Measurements from ENCODE around the gene SFMBT2. TPM values are rescaled to one million over a fixed set of nuclear protein-coding genes. Genes with fewer than 3 reads are reported as not detected.
"Not testable (repeated sequence)": the region's sequence is repeated elsewhere in the genome, so short reads cannot be mapped to it uniquely, and the experiment has no call there.

SFMBT2 gene
- total RNA-seq, 1 experiment from 2014 or later = not detected

DNA sequence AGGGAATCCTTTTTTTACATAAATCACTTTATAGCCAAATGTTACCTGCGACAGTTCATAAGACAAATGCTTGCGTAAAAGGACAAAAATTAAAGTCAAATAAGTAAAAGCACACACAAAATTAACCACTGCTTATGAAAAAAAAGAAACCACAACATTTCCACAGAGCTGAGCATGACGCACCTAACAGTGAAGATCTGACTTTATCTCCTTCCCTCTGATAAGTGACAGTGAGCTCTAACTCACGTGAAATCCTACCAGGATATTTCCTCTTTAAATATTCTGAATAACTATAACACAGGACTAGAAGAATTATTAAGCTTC is 225.5 kb downstream of the SFMBT2 start:
- CTCF ChIA-PET = no interaction called here
- POLR2A ChIA-PET = no interaction called here
- peaks cover 11% of the 10 kb centered on the region for H3K27me3 Mint-ChIP-seq (ENCODE audit: insufficient read depth, unreplicated experiment)
- intact Hi-C loops (cut with micrococcal nuclease; ENCODE audit: unreplicated experiment) = no loop called here
- BruUV-seq (replicated peaks) = no TSS peak
- no peaks in the 10 kb centered on the region for H3K9me3 Mint-ChIP-seq (ENCODE audit: unreplicated experiment)
- H3K4me1 Mint-ChIP-seq (ENCODE audit: low read depth, unreplicated experiment) = peaks cover 5% of the 10 kb centered on the region
- H3K4me3 Mint-ChIP-seq (ENCODE audit: unreplicated experiment) = no peak overlapping the region
- no peak overlapping the region for H3K27ac Mint-ChIP-seq (ENCODE audit: unreplicated experiment)
- Histone ChIP-seq H3K27me3 (replicated peaks; ENCODE audit: control insufficient read depth, insufficient read depth, low read length) (no peaks in the 10 kb centered on the region), H3K4me1 (no peaks in the 10 kb centered on the region), H3K4me3 (ENCODE audit: low read depth, low read length) (no peak overlapping the region), H3K36me3 (ENCODE audit: control insufficient read depth, insufficient read depth, low read length) (no peaks in the 10 kb centered on the region), H3K9me3 (peaks cover 4% of the 10 kb centered on the region)
- TF ChIP-seq, protein P1, sequence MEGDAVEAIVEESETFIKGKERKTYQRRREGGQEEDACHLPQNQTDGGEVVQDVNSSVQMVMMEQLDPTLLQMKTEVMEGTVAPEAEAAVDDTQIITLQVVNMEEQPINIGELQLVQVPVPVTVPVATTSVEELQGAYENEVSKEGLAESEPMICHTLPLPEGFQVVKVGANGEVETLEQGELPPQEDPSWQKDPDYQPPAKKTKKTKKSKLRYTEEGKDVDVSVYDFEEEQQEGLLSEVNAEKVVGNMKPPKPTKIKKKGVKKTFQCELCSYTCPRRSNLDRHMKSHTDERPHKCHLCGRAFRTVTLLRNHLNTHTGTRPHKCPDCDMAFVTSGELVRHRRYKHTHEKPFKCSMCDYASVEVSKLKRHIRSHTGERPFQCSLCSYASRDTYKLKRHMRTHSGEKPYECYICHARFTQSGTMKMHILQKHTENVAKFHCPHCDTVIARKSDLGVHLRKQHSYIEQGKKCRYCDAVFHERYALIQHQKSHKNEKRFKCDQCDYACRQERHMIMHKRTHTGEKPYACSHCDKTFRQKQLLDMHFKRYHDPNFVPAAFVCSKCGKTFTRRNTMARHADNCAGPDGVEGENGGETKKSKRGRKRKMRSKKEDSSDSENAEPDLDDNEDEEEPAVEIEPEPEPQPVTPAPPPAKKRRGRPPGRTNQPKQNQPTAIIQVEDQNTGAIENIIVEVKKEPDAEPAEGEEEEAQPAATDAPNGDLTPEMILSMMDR (IDR thresholded peaks at IDR 0.05; ENCODE audit: insufficient read depth in 1 of 2, low read depth in 1 of 2, low read length in 1 of 2, severe bottlenecking in 1 of 2, unreplicated experiment in 1 of 2) = no peak
- no peaks in the 10 kb centered on the region for H3K36me3 Mint-ChIP-seq (ENCODE audit: insufficient read depth, unreplicated experiment)
- DNase-seq = no peak

DNA sequence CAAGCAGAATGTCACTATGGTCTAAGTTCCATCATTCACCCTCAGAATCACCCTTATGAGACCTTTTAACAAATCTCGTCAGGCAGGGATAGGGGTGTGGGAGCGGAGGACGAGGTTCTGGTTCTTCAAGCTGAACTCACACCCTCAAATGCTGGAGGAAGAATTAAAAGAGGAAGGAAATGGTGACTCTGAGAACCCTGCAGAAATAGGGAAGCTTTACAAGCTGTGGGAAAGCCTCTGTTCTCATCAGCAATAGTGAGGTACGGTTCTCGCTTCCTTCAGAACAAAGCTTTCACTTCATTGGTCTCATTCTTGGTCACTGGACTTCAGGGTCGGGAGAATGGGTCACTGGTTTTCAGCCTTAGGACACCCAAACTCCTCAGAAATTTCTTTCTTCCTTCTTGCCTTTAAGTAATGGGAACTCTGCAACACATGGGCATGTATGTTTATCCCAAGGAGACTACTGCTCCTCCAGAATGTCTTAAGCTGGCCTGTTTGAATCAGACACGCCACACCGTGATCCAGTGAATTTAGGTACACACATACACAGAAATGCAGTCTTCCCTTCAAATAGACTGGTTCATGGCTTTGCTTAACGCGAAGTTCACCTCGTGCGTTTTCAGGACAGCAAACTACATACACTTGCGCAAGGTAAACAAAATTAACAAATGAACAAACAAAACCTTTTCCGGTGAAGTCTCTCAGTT is 226.0 kb downstream of the SFMBT2 start:
- no peaks in the 10 kb centered on the region for H3K4me1 ChIP-seq
- no TSS peak for BruUV-seq (replicated peaks)
- intact Hi-C loops (cut with micrococcal nuclease; ENCODE audit: unreplicated experiment) = no loop called here
- TF ChIP-seq, protein P1 (IDR thresholded peaks at IDR 0.05; ENCODE audit: insufficient read depth in 1 of 2, low read depth in 1 of 2, low read length in 1 of 2, severe bottlenecking in 1 of 2, unreplicated experiment in 1 of 2) = no peak
- no peak overlapping the region for H3K27ac Mint-ChIP-seq (ENCODE audit: unreplicated experiment)
- POLR2A ChIA-PET = no interaction called here
- peaks cover 5% of the 10 kb centered on the region for H3K4me1 Mint-ChIP-seq (ENCODE audit: low read depth, unreplicated experiment)
- no peaks in the 10 kb centered on the region for H3K9me3 Mint-ChIP-seq (ENCODE audit: unreplicated experiment)
- peaks cover 4% of the 10 kb centered on the region for H3K9me3 ChIP-seq
- no peak overlapping the region for H3K4me3 Mint-ChIP-seq (ENCODE audit: unreplicated experiment)
- H3K36me3 Mint-ChIP-seq (ENCODE audit: insufficient read depth, unreplicated experiment) = no peaks in the 10 kb centered on the region
- H3K36me3 ChIP-seq (ENCODE audit: control insufficient read depth, insufficient read depth, low read length) = no peaks in the 10 kb centered on the region
- peaks cover 11% of the 10 kb centered on the region for H3K27me3 Mint-ChIP-seq (ENCODE audit: insufficient read depth, unreplicated experiment)
- no peaks in the 10 kb centered on the region for H3K27me3 ChIP-seq (replicated peaks; ENCODE audit: control insufficient read depth, insufficient read depth, low read length)
- CTCF ChIA-PET = no interaction called here
- DNase-seq = no peak
- no peak overlapping the region for H3K4me3 ChIP-seq (ENCODE audit: low read depth, low read length)

DNA sequence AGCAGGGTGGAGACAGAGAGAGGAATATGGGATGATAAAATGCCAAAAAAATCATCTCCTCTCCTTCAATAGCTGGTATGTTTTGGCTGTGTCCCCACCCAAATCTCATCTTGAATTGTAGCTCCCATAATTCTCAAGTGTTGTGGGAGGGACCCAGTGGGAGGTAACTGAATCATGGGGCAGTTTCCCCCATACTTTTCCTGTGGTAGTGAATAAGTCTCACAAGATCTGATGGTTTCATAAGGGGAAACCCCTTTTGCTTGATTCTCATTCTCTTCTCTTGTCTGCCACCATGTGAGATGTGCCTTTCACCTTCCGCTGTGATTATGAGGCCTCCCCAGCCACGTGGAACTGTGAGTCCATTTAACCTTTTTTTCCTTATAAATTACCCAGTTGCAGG is 226.7 kb downstream of the SFMBT2 start:
- H3K4me1 Mint-ChIP-seq (ENCODE audit: low read depth, unreplicated experiment); H3K9me3 Mint-ChIP-seq (ENCODE audit: unreplicated experiment); H3K4me1 ChIP-seq; H3K27me3 Mint-ChIP-seq (ENCODE audit: insufficient read depth, unreplicated experiment); H3K36me3 ChIP-seq (ENCODE audit: control insufficient read depth, insufficient read depth, low read length); H3K27me3 ChIP-seq (replicated peaks; ENCODE audit: control insufficient read depth, insufficient read depth, low read length); H3K36me3 Mint-ChIP-seq (ENCODE audit: insufficient read depth, unreplicated experiment); H3K4me3 ChIP-seq (ENCODE audit: low read depth, low read length); H3K9me3 ChIP-seq; intact Hi-C loops (cut with micrococcal nuclease; ENCODE audit: unreplicated experiment); BruUV-seq (replicated peaks); H3K27ac Mint-ChIP-seq (ENCODE audit: unreplicated experiment); CTCF ChIA-PET; POLR2A ChIA-PET; DNase-seq; H3K4me3 Mint-ChIP-seq (ENCODE audit: unreplicated experiment): not testable (repeated sequence)

DNA sequence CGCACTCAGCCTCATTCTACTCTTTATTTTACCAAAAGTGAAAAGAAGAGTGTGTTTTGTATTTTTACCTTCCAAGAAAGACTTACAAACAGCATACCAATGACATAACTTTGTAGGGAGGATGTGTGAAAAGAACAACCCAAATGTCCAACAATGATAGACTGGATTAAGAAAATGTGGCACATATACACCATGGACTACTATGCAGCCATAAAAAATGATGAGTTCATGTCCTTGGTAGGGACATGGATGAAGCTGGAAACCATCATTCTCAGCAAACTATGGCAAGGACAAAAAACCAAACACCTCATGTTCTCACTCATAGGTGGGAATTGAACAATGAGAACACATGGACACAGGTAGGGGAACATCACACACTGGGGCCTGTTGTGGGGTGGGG is 228.5 kb downstream of the SFMBT2 start:
- H3K4me3 ChIP-seq (ENCODE audit: low read depth, low read length); H3K9me3 Mint-ChIP-seq (ENCODE audit: unreplicated experiment); H3K4me3 Mint-ChIP-seq (ENCODE audit: unreplicated experiment); H3K36me3 Mint-ChIP-seq (ENCODE audit: insufficient read depth, unreplicated experiment); H3K4me1 Mint-ChIP-seq (ENCODE audit: low read depth, unreplicated experiment); DNase-seq; POLR2A ChIA-PET; intact Hi-C loops (cut with micrococcal nuclease; ENCODE audit: unreplicated experiment); H3K36me3 ChIP-seq (ENCODE audit: control insufficient read depth, insufficient read depth, low read length); CTCF ChIA-PET; BruUV-seq (replicated peaks); H3K9me3 ChIP-seq; H3K27ac Mint-ChIP-seq (ENCODE audit: unreplicated experiment); H3K27me3 ChIP-seq (replicated peaks; ENCODE audit: control insufficient read depth, insufficient read depth, low read length); H3K4me1 ChIP-seq: not testable (repeated sequence)
- H3K27me3 Mint-ChIP-seq (ENCODE audit: insufficient read depth, unreplicated experiment) = peaks cover 15% of the 10 kb centered on the region

All from Caco-2 (cell line).